Mononuclear cell (primary cell): ENCODE data around the gene DDX1. TPM values are rescaled to one million over a fixed set of nuclear protein-coding genes. Genes with fewer than 3 reads are reported as not detected.
A peak's percentile ranks its signal among the peaks of the same experiment; 100 is the strongest.
"Not testable (repeated sequence)": the region's sequence is repeated elsewhere in the genome, so short reads cannot be mapped to it uniquely, and the experiment has no call there.

Experiments
- H3K27me3 ChIP-seq: 2 replicates; pipeline ENCODE4 v1.6.0; 2011; ENCODE audit warnings: low read length, control low read depth; ENCODE audit not compliant: insufficient read depth
- H3K4me1 ChIP-seq: 2 replicates; pipeline ENCODE4 v1.5.1; 2011; ENCODE audit warnings: mild to moderate bottlenecking, low read length, control low read depth; ENCODE audit not compliant: insufficient read depth
- H3K4me3 ChIP-seq: 2 replicates; pipeline ENCODE4 v1.5.1; 2011; ENCODE audit warnings: mild to moderate bottlenecking, low read length, moderate library complexity
- H3K9me3 ChIP-seq: 2 replicates; pipeline ENCODE4 v1.5.1; 2011; ENCODE audit warnings: low read depth, mild to moderate bottlenecking, control low read depth, low read length
- total RNA-seq: library from RNA; depleted of rRNA; stranded (reverse); fragments of >200 nt; gene quantifications from one replicate; pipeline ENCODE4 v1.2.3, GENCODE V29; 2012

Gene DDX1
- 55.5 TPM for total RNA-seq

- Histone ChIP-seq H3K4me3 (peak within 1 kb of the TSS; percentile 95), H3K9me3 (no peaks in the 10 kb centered on the region), H3K4me1 (peaks cover 28% of the 10 kb centered on the region), H3K27me3 (no peaks in the 10 kb centered on the region)
Measured at GRCh38 chr2:15591692-15592463, at the start of gene DDX1. DDX1 (plus strand) TSS chr2:15591868; CDS start chr2:15591934, 66 bp downstream.

GRCh38 chr2:15542269-15542668 lies 49.4 kb upstream of the DDX1 start:
- H3K27me3 ChIP-seq, H3K4me1 ChIP-seq, H3K4me3 ChIP-seq, H3K9me3 ChIP-seq: not testable (repeated sequence)

GRCh38 chr2:15543053-15543452 lies 48.6 kb upstream of the DDX1 start:
- no peaks in the 10 kb centered on the region for H3K4me1 ChIP-seq
- no peak overlapping the region for H3K4me3 ChIP-seq
- H3K27me3 ChIP-seq: no peaks in the 10 kb centered on the region
- no peaks in the 10 kb centered on the region for H3K9me3 ChIP-seq

- H3K4me1 ChIP-seq: no peaks in the 10 kb centered on the region
- no peaks in the 10 kb centered on the region for H3K27me3 ChIP-seq
- H3K9me3 ChIP-seq: no peaks in the 10 kb centered on the region
- H3K4me3 ChIP-seq: no peak overlapping the region
Measured at GRCh38 chr2:15543541-15543940, 48.1 kb upstream of the DDX1 start.

- Histone ChIP-seq H3K9me3 (no peaks in the 10 kb centered on the region), H3K4me3 (no peak overlapping the region), H3K27me3 (no peaks in the 10 kb centered on the region), H3K4me1 (no peaks in the 10 kb centered on the region)
Measured at GRCh38 chr2:15544227-15544626, 47.4 kb upstream of the DDX1 start.

- H3K4me1 ChIP-seq: no peaks in the 10 kb centered on the region
- no peak overlapping the region for H3K4me3 ChIP-seq
- H3K27me3 ChIP-seq: no peaks in the 10 kb centered on the region
- no peaks in the 10 kb centered on the region for H3K9me3 ChIP-seq
Measured at GRCh38 chr2:15546297-15547098, 45.2 kb upstream of the DDX1 start.

- H3K27me3 ChIP-seq: no peaks in the 10 kb centered on the region
Measured at GRCh38 chr2:15547115-15547876, 44.4 kb upstream of the DDX1 start.

GRCh38 chr2:15548974-15549373 lies 42.7 kb upstream of the DDX1 start:
- Histone ChIP-seq H3K9me3 (no peaks in the 10 kb centered on the region), H3K4me1 (no peaks in the 10 kb centered on the region), H3K4me3 (no peak overlapping the region), H3K27me3 (no peaks in the 10 kb centered on the region)

More at GRCh38 chr2:15547115-15547876, 44.4 kb upstream of the DDX1 start:
- no peaks in the 10 kb centered on the region for H3K4me1 ChIP-seq
- no peak overlapping the region for H3K4me3 ChIP-seq
- H3K9me3 ChIP-seq: no peaks in the 10 kb centered on the region

- H3K27me3 ChIP-seq: no peaks in the 10 kb centered on the region
- H3K9me3 ChIP-seq: no peaks in the 10 kb centered on the region
- H3K4me1 ChIP-seq: peaks cover 4% of the 10 kb centered on the region
- no peak overlapping the region for H3K4me3 ChIP-seq
Measured at GRCh38 chr2:15553519-15553918, 38.1 kb upstream of the DDX1 start.

- no peaks in the 10 kb centered on the region for H3K9me3 ChIP-seq
- H3K27me3 ChIP-seq: no peaks in the 10 kb centered on the region
- H3K4me3 ChIP-seq: no peak overlapping the region
- H3K4me1 ChIP-seq: peaks cover 8% of the 10 kb centered on the region
Measured at GRCh38 chr2:15553951-15554350, 37.7 kb upstream of the DDX1 start.

GRCh38 chr2:15554525-15555218 lies 37.0 kb upstream of the DDX1 start:
- peaks cover 15% of the 10 kb centered on the region for H3K4me1 ChIP-seq
- H3K4me3 ChIP-seq: no peak overlapping the region
- no peaks in the 10 kb centered on the region for H3K9me3 ChIP-seq
- H3K27me3 ChIP-seq: no peaks in the 10 kb centered on the region

GRCh38 chr2:15555760-15556193 lies 35.9 kb upstream of the DDX1 start:
- Histone ChIP-seq H3K27me3 (no peaks in the 10 kb centered on the region), H3K9me3 (no peaks in the 10 kb centered on the region), H3K4me1 (peaks cover 25% of the 10 kb centered on the region), H3K4me3 (no peak overlapping the region)

- Histone ChIP-seq H3K4me1 (peaks cover 25% of the 10 kb centered on the region), H3K4me3 (no peak overlapping the region), H3K9me3 (no peaks in the 10 kb centered on the region), H3K27me3 (no peaks in the 10 kb centered on the region)
Measured at GRCh38 chr2:15556311-15556930, 35.2 kb upstream of the DDX1 start.

- Histone ChIP-seq H3K4me1 (peaks cover 34% of the 10 kb centered on the region), H3K27me3 (no peaks in the 10 kb centered on the region), H3K9me3 (no peaks in the 10 kb centered on the region), H3K4me3 (no peak overlapping the region)
Measured at GRCh38 chr2:15557887-15558311, 33.8 kb upstream of the DDX1 start.
